ENCODE results near the gene CEP131.

CEP131 gene

DNA sequence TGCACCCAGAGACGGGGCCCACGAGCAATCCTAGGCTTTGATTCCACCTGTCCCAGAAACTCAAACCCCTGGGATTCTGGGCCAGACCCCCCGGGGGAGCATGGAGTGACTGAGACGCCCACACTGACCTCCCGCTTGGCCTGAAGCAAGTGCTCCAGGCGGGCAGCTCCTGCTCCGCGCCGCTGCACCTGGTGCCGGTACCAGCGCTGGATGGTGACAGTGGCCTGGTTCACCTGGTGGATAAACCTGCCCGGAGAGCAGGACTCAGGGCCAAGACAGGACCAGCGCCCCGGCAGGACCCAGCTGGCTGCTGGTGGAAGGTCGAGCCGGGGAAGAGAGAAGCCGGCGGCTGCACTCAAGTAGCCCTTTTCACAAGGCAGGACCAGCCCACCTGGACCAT, 22.6 kb downstream of the CEP131 start:
- no peak for DNase-seq (ENCODE audit: low spot score)
- Histone ChIP-seq H3K9me3 (ENCODE audit: severe bottlenecking) (no peaks in the 10 kb centered on the region), H3K4me1 (ENCODE audit: insufficient read depth, poor library complexity, severe bottlenecking) (no peaks in the 10 kb centered on the region), H3K36me3 (ENCODE audit: low read depth) (peaks cover 13% of the 10 kb centered on the region), H3K27me3 (ENCODE audit: insufficient read depth, poor library complexity, severe bottlenecking) (no peaks in the 10 kb centered on the region), H3K4me3 (ENCODE audit: severe bottlenecking) (no peak overlapping the region), H3K27ac (ENCODE audit: poor library complexity, severe bottlenecking) (no peak overlapping the region)
- TF ChIP-seq, protein P1, sequence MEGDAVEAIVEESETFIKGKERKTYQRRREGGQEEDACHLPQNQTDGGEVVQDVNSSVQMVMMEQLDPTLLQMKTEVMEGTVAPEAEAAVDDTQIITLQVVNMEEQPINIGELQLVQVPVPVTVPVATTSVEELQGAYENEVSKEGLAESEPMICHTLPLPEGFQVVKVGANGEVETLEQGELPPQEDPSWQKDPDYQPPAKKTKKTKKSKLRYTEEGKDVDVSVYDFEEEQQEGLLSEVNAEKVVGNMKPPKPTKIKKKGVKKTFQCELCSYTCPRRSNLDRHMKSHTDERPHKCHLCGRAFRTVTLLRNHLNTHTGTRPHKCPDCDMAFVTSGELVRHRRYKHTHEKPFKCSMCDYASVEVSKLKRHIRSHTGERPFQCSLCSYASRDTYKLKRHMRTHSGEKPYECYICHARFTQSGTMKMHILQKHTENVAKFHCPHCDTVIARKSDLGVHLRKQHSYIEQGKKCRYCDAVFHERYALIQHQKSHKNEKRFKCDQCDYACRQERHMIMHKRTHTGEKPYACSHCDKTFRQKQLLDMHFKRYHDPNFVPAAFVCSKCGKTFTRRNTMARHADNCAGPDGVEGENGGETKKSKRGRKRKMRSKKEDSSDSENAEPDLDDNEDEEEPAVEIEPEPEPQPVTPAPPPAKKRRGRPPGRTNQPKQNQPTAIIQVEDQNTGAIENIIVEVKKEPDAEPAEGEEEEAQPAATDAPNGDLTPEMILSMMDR (IDR thresholded peaks at IDR 0.05; ENCODE audit: poor library complexity, severe bottlenecking) = no peak
- no peak for ATAC-seq (ENCODE audit: low read depth)

DNA sequence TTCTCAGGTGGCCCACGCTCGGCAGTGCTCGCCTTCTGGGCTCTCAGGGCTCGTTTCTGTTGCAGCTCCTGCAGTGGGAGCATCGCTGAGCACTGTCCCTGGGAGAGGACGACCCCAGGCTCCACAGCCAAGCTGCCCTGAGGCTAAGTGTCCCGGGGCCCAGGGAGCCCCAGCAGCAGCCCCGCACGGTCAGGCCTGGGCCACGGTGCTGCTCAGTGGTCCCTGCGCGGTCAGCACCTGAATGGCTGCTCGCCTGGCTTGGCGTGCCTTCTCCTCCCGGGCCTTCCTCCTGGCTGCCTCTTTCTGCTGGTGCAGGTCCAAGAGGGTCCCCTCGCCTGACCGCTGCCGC, 23.3 kb downstream of the CEP131 start:
- H3K27ac ChIP-seq (ENCODE audit: poor library complexity, severe bottlenecking) = no peak overlapping the region

DNA sequence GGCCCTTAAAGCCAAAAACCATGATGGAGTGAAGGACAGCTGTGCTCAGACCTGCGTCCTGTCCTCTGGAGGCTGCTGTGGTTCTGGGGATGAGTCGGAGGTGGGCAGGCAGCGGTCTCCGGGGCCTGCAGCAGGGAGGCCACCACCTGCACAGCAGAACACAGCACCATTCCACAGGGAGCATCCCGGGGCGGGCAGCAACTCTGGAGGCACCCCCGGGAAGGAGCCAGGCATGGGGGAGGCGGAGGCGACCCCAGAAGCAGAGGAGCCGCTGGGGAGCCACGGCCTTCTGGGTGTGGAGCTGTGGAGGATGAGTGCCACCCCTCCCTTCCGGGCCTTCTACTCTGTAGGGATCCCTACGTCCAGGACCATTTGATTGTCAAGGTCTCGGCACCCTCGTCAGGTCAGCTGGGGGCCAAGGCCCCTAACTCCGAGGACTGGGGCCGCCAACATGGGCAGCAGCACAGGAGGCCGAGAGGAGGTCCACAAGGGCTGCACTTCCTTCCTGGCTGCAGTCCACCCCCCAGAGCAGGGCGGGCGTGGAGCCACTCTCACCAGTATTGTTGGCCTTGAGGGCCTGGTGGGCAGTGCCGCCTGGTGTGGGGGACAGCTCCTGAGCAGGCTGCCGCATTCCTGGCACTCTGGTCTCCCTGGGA, 23.8 kb downstream of the CEP131 start:
- Histone ChIP-seq H3K4me3 (ENCODE audit: severe bottlenecking) (no peak overlapping the region), H3K27me3 (ENCODE audit: insufficient read depth, poor library complexity, severe bottlenecking) (no peaks in the 10 kb centered on the region), H3K27ac (ENCODE audit: poor library complexity, severe bottlenecking) (no peak overlapping the region), H3K4me1 (ENCODE audit: insufficient read depth, poor library complexity, severe bottlenecking) (no peaks in the 10 kb centered on the region), H3K9me3 (ENCODE audit: severe bottlenecking) (no peaks in the 10 kb centered on the region), H3K36me3 (ENCODE audit: low read depth) (peaks cover 10% of the 10 kb centered on the region)
- DNase-seq (ENCODE audit: low spot score) (no peak), ATAC-seq (ENCODE audit: low read depth) (no peak)
- TF ChIP-seq, protein P1 (IDR thresholded peaks at IDR 0.05; ENCODE audit: poor library complexity, severe bottlenecking) = no peak

More for the DNA sequence above, 23.3 kb downstream of the CEP131 start:
- H3K9me3 ChIP-seq (ENCODE audit: severe bottlenecking) = no peaks in the 10 kb centered on the region
- TF ChIP-seq, protein P1 (IDR thresholded peaks at IDR 0.05; ENCODE audit: poor library complexity, severe bottlenecking) = no peak
- ATAC-seq (ENCODE audit: low read depth) (no peak), DNase-seq (ENCODE audit: low spot score) (no peak)
- no peak overlapping the region for H3K4me3 ChIP-seq (ENCODE audit: severe bottlenecking)
- H3K27me3 ChIP-seq (ENCODE audit: insufficient read depth, poor library complexity, severe bottlenecking) = no peaks in the 10 kb centered on the region
- no peaks in the 10 kb centered on the region for H3K4me1 ChIP-seq (ENCODE audit: insufficient read depth, poor library complexity, severe bottlenecking)
- H3K36me3 ChIP-seq (ENCODE audit: low read depth) = peaks cover 10% of the 10 kb centered on the region

DNA sequence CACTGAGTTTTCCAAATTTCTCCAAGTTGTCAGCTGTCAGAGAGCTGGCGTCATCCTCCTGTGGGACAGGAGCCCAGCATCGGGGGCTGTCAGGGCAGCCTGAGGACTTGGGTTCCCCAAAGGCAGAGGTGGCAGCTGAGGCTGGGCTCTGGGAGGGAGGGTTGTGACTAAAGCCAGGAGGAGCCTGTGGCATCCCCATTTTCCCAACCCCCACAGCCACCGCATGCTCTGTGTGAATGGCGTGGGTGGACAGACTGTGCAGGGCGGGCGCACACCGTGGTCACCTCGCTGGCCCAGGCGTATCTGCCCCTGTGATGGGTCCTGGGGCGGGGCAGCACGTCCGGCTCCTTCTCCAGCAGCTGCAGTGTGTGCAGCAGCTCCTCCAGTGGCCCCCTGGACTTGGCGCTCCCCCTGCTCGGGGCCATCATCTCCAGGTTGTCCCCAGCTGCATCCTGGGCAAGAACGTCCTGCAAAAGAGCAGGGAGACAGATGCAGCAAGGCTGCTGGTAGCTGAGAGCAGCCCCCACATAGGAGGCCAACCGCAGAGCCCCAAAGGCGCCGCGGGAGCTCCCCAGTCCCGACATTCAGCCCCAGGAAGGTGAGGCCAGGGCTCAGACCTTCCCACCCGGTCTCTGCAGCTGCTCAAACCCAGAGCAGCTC, 24.8 kb downstream of the CEP131 start:
- H3K4me1 ChIP-seq (ENCODE audit: insufficient read depth, poor library complexity, severe bottlenecking) = no peaks in the 10 kb centered on the region
- peaks cover 10% of the 10 kb centered on the region for H3K36me3 ChIP-seq (ENCODE audit: low read depth)
- TF ChIP-seq, protein P1 (IDR thresholded peaks at IDR 0.05; ENCODE audit: poor library complexity, severe bottlenecking) = no peak
- no peaks in the 10 kb centered on the region for H3K27me3 ChIP-seq (ENCODE audit: insufficient read depth, poor library complexity, severe bottlenecking)
- no peaks in the 10 kb centered on the region for H3K9me3 ChIP-seq (ENCODE audit: severe bottlenecking)
- no peak overlapping the region for H3K27ac ChIP-seq (ENCODE audit: poor library complexity, severe bottlenecking)
- H3K4me3 ChIP-seq (ENCODE audit: severe bottlenecking) = no peak overlapping the region
- no peak for ATAC-seq (ENCODE audit: low read depth)
- no peak for DNase-seq (ENCODE audit: low spot score)

DNA sequence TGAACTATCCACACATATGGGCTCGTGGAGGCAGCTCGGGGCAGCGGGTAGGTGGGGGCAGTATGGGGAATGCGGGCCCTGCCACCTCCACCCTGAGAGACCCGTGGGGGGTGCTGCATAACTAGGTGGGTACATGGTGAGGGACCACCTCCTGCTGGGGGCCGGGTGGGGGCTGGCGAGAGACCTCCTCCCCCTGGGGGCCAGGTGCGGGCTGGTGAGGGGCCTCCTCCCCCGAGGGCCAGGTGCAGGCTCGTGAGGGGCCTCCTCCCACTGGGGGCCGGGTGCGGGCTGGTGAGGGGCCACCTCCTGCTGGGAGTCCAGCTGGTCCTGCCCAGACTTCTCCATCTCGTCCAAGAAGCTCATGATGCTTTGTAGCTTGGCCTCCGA, 25.4 kb downstream of the CEP131 start:
- Histone ChIP-seq H3K4me3 (ENCODE audit: severe bottlenecking) (no peak overlapping the region), H3K9me3 (ENCODE audit: severe bottlenecking) (no peaks in the 10 kb centered on the region), H3K27me3 (ENCODE audit: insufficient read depth, poor library complexity, severe bottlenecking) (no peaks in the 10 kb centered on the region), H3K36me3 (ENCODE audit: low read depth) (peaks cover 10% of the 10 kb centered on the region), H3K4me1 (ENCODE audit: insufficient read depth, poor library complexity, severe bottlenecking) (no peaks in the 10 kb centered on the region), H3K27ac (ENCODE audit: poor library complexity, severe bottlenecking) (no peak overlapping the region)
- no peak for ATAC-seq (ENCODE audit: low read depth)
- TF ChIP-seq, protein P1 (IDR thresholded peaks at IDR 0.05; ENCODE audit: poor library complexity, severe bottlenecking) = no peak
- DNase-seq (ENCODE audit: low spot score) = no peak
